DMS79 (cell line): Measurements from ENCODE around the gene DIP2C.
"Not testable (repeated sequence)": the region's sequence is repeated elsewhere in the genome, so short reads cannot be mapped to it uniquely, and the experiment has no call there.

Source experiments
- DNase-seq: peaks from one replicate; lab custom pipeline; 2025; lab: John Stamatoyannopoulos, UW

DIP2C gene

GRCh38 chr10:482051-482501, 207.4 kb downstream of the DIP2C start:
- DNase-seq: no peak

DNA sequence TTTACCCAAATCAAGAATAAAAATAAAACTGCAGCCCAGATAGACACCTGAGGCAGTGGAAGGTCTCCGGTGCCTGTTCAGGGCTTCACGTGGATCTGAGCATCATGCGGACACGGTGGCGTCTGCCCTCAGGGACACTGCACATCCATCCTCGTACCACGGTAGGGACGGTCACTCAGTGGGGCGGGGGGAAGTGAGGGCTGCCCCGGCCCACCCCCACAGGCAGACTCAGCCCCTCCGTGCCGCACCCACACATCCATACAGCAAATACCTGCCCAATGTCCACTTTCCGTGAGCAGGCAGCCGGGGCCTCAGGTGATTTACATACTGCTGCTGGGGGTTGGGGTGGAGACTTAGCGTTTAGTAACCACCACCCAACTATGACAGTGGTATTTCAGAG, 207.8 kb downstream of the DIP2C start:
- DNase-seq: no peak

DNA sequence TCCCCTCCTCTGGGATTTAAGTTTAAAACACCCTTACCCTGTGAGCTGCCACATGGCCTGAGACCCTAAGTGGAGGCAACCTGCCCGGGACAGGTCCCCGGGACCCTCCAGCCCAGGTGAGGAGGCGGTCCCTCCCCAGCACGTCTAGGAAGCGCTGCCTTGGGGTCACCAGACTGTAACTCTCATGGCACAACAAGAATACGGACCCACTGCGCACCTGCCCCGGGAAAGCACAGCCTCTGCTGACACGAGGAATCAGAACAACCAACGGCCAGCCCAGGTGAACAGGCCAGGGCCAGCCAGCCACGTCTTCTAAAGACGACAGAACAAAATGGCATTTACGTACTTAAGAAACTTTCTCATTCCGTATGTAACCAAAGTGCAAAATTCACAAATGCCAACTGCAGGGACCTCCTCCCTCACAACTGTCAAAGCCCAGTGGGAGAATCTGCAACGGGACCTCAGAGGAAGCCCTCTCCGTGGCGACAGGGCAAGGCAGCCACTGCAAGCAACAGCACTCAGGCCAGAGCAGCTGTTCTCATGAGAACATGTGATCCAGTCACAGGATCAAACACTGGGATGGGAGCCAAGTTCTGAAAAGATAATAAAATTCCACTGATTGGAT, 208.4 kb downstream of the DIP2C start:
- no peak for DNase-seq

DNA sequence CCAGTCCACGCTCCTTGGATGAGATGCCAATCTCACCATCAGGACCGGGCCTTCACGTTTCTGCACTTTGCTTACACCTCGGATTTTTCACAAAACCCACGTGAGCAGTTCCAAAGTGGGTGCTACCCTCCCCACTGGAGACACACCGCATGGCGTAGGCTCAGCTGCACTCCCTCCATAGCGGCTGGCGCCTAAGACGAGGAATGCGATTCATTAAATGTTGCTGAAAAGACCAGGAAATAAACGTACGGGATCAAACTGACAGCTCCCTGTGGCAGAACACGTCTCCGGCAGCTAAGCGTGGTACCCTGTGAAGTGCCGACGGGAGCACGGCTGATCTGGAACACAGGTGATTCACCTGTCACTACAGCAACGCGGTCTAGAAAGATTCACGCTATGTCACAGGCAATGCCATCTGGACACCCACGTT, 209.0 kb downstream of the DIP2C start:
- no peak for DNase-seq

DNA sequence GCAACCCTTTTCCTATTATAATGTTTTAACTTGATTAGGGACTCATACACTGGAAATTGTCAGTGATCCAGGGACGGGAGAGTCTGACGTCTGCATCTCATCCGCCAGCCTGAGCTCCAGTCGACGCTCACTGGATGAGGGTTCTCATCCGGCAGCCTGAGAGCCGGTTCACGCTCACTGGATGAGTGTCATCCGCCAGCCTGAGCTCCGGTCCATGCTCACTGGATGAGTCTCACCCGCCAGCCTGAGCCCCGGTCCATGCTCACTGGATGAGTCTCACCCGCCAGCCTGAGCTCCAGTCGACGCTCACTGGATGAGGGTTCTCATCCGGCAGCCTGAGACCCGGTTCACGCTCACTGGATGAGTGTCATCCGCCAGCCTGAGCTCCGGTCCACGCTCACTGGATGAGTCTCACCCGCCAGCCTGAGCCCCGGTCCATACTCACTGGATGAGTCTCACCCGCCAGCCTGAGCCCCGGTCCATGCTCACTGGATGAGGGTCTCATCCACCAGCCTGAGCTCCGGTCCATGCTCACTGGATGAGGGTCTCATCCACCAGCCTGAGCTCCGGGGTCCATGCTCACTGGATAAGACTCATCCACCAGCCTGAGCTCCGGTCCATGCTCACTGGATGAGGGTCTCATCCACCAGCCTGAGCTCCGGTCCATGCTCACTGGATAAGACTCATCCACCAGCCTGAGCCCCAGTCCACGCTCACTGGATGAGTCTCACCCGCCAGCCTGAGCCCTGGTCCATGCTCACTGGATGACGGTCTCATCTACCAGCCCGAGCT, 209.6 kb downstream of the DIP2C start:
- DNase-seq: not testable (repeated sequence)

- no peak for DNase-seq
Observed at GRCh38 chr10:478471-479245, 210.8 kb downstream of the DIP2C start.

DNA sequence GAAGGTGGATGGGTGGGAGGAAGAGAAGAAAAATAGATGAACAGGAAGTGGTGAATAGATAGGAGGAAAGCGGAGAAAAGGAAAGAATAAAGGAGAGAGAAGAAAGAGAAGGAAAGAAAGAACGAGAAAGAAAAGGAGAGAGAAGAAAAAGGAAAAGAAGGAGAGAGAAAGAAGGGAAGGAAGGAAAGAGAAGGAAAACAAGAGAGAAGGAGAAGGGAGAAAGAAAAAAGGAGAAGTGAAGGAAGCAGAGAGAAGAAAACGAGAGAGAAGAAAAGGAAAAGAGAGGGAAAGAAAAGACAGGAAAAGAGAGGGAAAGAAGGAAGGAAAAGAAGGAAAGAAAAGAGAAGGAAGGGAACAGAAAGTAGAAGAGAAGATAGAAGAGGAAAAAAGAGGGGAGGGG, 211.8 kb downstream of the DIP2C start:
- no peak for DNase-seq

DNA sequence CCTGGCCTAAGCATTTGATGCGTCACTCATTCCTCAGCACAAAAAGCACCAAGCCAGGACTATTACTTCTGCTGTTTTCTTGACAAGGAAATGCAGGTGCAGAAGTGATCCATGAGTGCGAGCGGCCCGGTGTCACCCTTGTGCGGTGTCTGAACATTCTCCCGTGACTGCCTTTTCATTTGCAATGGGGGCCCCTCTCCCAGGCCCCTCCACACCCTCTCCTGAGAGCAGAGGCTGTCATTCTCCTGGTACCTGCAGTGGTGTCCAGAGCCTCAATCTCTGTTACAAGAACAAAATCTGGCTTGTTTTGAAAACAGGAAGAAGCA, 213.1 kb downstream of the DIP2C start:
- DNase-seq: no peak

DNA sequence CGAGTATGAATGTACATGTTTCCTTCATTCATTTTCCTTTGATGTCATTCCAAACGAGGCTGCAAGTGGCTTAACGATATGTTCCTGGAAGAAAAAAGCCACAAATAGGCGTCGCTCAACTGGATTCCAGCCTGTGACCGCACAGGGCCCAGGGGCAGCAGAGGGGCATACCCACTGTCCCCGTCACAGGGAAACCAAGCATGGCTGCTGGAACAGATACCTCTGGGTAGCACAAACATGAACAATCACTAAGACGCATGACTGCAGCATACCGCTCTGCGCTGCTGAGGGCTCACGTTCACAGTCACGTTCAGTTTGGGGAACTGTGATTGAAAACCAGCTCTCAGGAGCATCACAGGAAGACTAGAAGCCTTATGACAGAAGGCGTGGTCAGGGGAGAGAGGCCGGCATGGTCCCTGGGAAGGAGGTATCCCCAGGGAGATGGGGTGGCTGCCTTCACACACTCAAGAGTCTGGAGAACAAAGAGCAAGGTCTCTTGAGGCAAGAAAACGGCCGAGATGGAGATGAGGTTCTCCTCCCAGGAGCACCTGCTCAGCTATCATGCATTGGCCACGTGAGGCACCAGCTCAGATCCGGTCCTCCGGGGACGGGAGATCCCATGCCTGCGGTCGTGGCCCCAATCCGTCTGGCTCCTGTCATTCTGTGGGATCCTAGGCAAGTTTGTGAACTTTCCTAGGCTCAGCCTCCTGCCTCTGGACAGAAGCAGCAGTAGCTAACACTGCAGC, 213.6 kb downstream of the DIP2C start:
- DNase-seq: no peak

GRCh38 chr10:474946-475345, 214.5 kb downstream of the DIP2C start:
- DNase-seq: no peak

GRCh38 chr10:474406-474805, 215.1 kb downstream of the DIP2C start:
- no peak for DNase-seq

- no peak for DNase-seq
Observed at GRCh38 chr10:472241-472910, 217.1 kb downstream of the DIP2C start.

DNA sequence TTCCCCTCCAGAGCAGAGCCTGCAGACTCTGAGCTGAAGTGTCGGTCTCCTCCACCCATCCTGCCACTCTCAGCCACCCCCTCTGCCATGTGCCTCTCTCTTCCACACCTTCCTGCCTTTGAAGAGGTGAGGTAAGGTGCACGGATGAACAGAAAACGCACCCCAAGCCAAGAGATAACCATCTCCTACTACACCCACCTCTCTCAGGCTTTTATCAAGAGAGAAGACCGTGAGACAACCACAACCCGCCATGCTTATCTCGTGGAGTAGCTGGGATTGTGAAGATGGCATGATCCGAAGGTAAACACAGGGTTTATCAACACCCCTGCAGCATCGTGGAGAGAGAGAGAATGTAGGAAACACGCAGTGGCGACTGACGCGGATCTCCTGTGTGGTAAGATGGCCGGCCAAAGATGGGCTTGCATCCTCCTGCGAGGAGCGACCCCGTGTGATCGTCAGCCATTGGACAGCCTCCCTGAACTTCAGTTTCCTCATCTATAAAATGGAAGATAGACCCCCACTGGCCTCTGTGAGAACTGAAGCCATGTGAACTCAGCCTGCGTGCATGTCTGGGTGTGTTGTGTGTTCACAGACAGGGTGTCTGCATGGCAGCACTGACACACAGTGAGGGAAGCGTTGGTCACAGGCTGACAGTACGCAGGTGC, 219.0 kb downstream of the DIP2C start:
- no peak for DNase-seq

- no peak for DNase-seq
Observed at GRCh38 chr10:469947-470338, 219.5 kb downstream of the DIP2C start.

DNA sequence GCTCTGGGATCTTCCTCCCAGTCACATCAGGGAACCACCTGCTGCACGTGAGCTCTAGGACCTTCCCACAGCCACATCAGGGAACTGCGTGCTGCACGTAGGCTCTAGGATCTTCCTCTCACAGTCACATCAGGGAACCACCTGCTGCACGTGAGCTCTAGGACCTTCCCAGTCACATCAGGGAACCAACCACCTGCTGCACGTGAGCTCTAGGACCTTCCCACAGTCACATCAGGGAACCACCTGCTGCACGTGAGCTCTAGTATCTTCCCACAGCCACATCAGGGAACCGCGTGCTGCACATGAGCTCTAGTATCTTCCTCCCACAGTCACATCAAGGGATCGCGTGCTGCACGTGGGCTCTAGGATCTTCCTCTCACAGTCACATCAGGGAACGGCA, 229.7 kb downstream of the DIP2C start:
- no peak for DNase-seq

DNA sequence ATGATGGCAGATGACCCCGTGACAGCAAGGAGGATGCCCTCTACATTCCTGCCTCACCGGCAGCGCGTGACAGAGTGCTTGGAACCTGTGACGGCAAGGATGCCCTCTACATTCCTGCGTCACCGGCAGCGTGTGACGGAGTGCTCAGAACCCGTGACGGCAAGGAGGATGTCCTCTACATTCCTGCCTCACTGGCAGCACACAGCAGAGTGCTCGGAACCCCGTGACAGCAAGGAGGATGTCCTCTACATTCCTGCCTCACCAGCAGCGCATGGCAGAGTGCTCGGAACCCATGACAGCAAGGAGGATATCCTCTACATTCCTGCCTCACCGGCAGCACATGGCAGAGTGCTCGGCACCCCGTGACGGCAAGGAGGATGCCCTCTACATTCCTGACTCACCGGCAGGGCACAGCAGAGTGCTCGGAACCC, 231.0 kb downstream of the DIP2C start:
- DNase-seq: no peak

DNA sequence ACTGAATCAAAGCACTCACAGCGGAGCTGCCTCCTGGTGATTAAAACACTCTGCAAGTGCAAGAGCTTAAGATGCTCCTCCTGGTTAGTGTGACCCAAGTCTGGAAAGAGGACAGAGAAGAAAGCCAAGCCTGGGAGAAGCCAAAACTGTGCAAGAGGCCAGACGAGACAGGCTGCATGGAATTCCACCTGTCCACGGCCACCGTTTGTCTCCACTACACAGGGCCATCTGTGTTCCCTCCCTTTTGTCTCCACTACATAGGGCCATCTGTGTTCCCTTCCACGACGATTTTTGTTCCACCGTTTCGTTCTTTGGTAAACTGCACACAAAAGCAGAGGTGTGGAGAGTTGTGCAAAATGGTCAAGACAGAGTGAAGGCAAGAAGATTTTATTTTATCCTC, 233.0 kb downstream of the DIP2C start:
- no peak for DNase-seq

DNA sequence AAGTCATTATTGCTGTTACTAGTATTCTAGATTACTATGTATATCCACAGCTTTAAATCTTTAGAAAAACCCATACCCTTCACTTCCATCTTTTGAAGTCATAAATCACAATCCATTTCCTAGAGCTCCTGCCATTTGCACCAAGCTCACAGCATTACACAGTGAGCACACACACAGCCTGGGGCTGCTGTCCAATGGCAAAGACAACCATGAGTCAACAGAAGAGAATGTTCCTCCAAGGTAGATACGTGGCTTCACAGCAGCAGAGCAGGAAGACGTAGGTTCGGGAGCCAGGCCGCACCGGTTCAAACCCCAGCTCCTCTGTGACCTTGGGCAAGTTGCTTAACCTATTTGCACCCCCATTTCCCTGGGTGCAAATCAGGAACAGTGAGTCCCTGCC, 234.6 kb downstream of the DIP2C start:
- DNase-seq: no peak

GRCh38 chr10:453647-454046, 235.8 kb downstream of the DIP2C start:
- DNase-seq: no peak

GRCh38 chr10:452512-453426, 236.7 kb downstream of the DIP2C start:
- DNase-seq: no peak
